ENCODE measurements around the gene OSGEP. TPM values are rescaled to one million over a fixed set of nuclear protein-coding genes. Genes with fewer than 3 reads are reported as not detected.
"Not testable (repeated sequence)": the region's sequence is repeated elsewhere in the genome, so short reads cannot be mapped to it uniquely, and the experiment has no call there.

Gene OSGEP
- total RNA-seq, 4 donors from 2014 or later, result 56.7 to 88.8 (median 75.0) TPM

DNA sequence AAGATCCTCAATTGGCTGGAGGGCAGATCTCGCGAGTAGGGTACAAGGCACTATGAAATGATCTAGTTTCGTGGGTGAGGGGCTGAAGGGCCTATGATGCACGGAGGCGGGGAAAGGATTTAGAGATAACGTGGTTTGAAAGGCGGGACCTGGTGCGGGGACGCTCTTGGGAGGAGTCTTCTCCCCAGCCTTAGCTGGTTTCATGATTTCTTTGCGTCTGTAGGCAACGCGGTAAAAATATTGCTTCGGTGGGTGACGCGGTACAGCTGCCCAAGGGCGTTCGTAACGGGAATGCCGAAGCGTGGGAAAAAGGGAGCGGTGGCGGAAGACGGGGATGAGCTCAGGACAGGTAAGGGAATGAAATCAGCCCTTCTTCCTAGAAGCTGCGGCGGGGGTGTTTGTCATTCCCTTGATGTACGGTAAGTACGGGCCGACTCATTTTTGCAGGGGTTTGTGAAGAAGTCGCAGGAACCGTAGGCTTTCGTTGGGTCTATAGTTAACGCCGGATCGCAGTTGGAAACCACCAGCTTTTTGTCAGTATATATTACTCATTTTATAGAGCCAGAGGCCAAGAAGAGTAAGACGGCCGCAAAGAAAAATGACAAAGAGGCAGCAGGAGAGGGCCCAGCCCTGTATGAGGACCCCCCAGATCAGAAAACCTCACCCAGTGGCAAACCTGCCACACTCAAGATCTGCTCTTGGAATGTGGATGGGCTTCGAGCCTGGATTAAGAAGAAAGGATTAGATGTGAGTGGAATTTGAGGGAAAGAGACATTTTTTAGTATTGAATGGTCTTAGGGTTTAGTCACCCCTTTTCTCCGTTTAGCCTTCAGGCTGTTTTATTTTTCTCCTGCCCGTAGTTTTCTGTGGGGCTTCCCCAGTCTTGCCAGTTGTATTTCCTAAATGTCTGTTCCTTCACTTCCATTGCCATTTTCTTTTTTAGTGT is 1.0 kb upstream of the OSGEP start:
- Histone ChIP-seq H3K27ac (peak overlapping the region; percentile 35 to 85 (median 81)), H3K36me3 (peaks cover 41 to 42% of the 10 kb centered on the region in 2 donors), H3K27me3 (no peaks in the 10 kb centered on the region), H3K4me3 (replicated peaks in 1 of 3) (peak overlapping the region; percentile 24 to 59 (median 54)), H3K4me1 (peaks cover 25 to 32% of the 10 kb centered on the region in 2 donors), H3K9me3 (no peaks in the 10 kb centered on the region)
- no peak for TF ChIP-seq POLR2A (IDR thresholded peaks at IDR 0.05)
- TF ChIP-seq, protein P1, sequence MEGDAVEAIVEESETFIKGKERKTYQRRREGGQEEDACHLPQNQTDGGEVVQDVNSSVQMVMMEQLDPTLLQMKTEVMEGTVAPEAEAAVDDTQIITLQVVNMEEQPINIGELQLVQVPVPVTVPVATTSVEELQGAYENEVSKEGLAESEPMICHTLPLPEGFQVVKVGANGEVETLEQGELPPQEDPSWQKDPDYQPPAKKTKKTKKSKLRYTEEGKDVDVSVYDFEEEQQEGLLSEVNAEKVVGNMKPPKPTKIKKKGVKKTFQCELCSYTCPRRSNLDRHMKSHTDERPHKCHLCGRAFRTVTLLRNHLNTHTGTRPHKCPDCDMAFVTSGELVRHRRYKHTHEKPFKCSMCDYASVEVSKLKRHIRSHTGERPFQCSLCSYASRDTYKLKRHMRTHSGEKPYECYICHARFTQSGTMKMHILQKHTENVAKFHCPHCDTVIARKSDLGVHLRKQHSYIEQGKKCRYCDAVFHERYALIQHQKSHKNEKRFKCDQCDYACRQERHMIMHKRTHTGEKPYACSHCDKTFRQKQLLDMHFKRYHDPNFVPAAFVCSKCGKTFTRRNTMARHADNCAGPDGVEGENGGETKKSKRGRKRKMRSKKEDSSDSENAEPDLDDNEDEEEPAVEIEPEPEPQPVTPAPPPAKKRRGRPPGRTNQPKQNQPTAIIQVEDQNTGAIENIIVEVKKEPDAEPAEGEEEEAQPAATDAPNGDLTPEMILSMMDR (IDR thresholded peaks at IDR 0.05), result no peak
- intact Hi-C loops (cut with DNase I), result loop anchor here (10.0 kb wide), 2 partner anchors 121 to 229 kb away; partner anchors contain the start of genes ANG, CCNB1IP1 and RNASE4
- no peak for DNase-seq
- 1 to 3% methylated on average over 39 of the region's 39 CpGs for WGBS, 2 donors

DNA sequence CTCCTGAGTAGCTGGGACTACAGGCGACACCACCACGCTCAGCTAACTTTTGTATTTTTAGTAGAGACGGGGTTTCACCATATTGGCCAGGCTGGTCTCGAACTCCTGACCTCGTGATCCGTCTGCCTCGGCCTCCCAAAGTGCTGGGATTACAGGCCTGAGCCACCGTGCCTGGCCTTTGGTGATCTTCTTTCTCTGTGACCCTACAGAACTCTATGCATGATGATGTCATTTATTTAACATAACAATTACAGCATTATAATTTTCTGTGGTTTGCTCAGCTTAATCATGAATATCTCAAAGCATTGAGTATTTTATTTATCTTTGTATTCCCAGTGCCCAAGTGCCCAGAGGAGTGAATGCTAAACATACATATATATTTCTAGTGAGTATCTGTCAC is 1.8 kb downstream of the OSGEP start:
- Histone ChIP-seq H3K4me1 (peaks cover 17 to 22% of the 10 kb centered on the region in 2 donors), H3K36me3 (peaks cover 55% of the 10 kb centered on the region in 2 donors)
- intact Hi-C loops (cut with DNase I), result loop anchor here (10.0 kb wide), 2 partner anchors 118 to 232 kb away; partner anchors contain the start of genes ANG, CCNB1IP1 and RNASE4
- H3K27me3 ChIP-seq; H3K27ac ChIP-seq; H3K9me3 ChIP-seq; DNase-seq; H3K4me3 ChIP-seq (replicated peaks in 1 of 3): not testable (repeated sequence)
- WGBS, 2 donors, result 92 to 94% methylated on average over 8 of the region's 8 CpGs

DNA sequence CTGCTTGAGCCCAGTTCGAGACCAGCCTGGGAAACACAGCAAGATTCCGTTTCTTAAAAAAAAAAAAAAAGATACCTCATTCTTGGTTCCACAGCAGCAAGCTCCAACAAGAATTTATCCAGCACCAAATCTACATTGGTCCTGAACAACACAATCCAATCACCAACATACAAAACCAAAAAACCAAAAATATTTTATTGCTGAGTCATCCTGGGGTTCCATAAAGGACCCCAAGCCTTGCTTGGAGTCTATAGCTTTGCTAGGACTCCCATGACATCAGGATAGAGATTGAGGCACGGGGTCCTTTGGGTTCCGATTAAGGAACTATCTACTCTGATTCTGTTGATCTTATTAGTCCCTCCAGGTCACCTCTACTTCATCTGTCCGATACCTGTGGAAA is 7.7 kb downstream of the OSGEP start:
- Histone ChIP-seq H3K27ac (peak overlapping the region in 1 of 3 donors; percentile 24), H3K27me3 (no peaks in the 10 kb centered on the region), H3K4me3 (replicated peaks in 1 of 3) (no peak overlapping the region), H3K36me3 (peaks cover 44 to 57% of the 10 kb centered on the region in 2 donors), H3K9me3 (no peaks in the 10 kb centered on the region), H3K4me1 (peaks cover 7 to 14% of the 10 kb centered on the region in 2 donors)
- TF ChIP-seq, protein P1 (IDR thresholded peaks at IDR 0.05), result no peak
- no peak for TF ChIP-seq POLR2A (IDR thresholded peaks at IDR 0.05)
- 91 to 97% methylated on average over 5 of the region's 5 CpGs for WGBS, 2 donors
- DNase-seq, result no peak
- intact Hi-C loops (cut with DNase I), result no loop called here

DNA sequence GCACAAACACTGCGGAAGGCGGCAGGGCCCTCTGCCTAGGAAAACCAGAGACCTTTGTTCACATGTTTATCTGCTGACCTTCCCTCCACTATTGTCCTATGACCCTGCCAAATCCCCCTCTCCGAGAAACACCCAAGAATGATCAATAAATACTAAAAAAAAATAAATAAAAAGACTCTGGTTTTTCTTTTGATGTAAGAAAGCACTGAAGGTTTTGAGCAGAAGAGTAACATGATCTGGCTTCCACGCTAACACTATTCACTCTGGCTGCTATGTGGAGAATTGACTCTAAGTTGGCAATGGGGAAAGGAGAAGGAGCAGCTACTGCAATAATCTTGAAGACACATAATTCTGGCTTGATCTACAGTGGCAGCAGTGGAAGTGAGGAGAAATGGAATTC is 11.0 kb downstream of the OSGEP start:
- H3K4me3 ChIP-seq (replicated peaks in 1 of 3); H3K9me3 ChIP-seq; DNase-seq; intact Hi-C loops (cut with DNase I); H3K27me3 ChIP-seq: not testable (repeated sequence)
- H3K27ac ChIP-seq, result peak overlapping the region; percentile 31 to 73 (median 55)
- peaks cover 7 to 14% of the 10 kb centered on the region in 2 donors for H3K4me1 ChIP-seq
- WGBS, 2 donors, result 28 to 46% methylated on average over 2 to 4 of the region's 4 CpGs
- peaks cover 17 to 26% of the 10 kb centered on the region in 2 donors for H3K36me3 ChIP-seq

DNA sequence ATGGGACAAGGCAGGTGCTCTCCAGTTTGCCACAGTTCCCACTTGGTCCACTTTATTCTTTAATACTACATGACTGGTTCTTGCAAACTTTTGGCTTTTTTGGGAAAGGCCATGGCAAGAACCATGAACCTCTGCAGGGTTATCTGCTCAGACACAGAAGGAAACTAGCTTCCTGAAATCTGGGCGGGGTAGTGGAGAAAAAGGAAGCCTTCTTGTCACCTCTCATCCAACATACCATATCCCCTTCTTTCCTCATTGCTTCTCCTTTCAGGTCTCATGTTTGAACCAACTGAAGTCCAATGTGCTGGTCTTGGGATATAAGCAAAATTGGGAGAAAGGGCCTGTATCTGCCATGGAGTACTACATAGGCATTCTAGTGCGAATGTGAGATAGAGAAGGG is 13.2 kb downstream of the OSGEP start:
- Histone ChIP-seq H3K36me3 (peaks cover 0 to 4% of the 10 kb centered on the region in 2 donors), H3K4me1 (peaks cover 7 to 14% of the 10 kb centered on the region in 2 donors), H3K4me3 (replicated peaks in 1 of 3) (no peak overlapping the region), H3K27me3 (no peaks in the 10 kb centered on the region), H3K9me3 (no peaks in the 10 kb centered on the region), H3K27ac (no peak overlapping the region)
- TF ChIP-seq, protein P1 (IDR thresholded peaks at IDR 0.05), result no peak
- TF ChIP-seq POLR2A (IDR thresholded peaks at IDR 0.05), result no peak
- WGBS, 2 donors, result 87 to 89% methylated on average over 2 of the region's 2 CpGs
- no peak for DNase-seq
- intact Hi-C loops (cut with DNase I), result no loop called here

DNA sequence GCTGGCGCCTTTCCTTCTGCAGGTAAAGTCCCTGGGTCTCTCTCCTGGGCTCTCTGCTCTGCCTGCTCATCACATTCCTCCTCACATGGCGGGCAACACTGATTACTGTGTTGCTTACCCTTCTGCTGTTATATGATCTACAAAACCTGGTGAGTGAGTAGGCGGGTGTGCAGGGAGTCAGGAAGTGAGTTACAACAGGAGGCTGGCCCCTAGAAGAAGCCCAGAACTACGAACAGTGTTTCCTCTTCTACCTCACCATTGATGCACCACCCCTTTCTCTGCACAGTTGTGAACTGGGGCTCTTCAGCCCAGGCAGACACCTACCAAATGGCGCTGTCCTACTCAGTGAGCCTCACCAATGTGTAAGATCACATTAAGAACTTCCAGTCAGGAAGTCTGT is 13.7 kb downstream of the OSGEP start:
- intact Hi-C loops (cut with DNase I), result no loop called here
- H3K27ac ChIP-seq, result no peak overlapping the region
- no peaks in the 10 kb centered on the region for H3K36me3 ChIP-seq
- no peak for TF ChIP-seq POLR2A (IDR thresholded peaks at IDR 0.05)
- TF ChIP-seq, protein P1 (IDR thresholded peaks at IDR 0.05), result no peak
- no peaks in the 10 kb centered on the region for H3K27me3 ChIP-seq
- no peak for DNase-seq
- 79 to 92% methylated on average over 4 to 5 of the region's 5 CpGs for WGBS, 2 donors
- H3K9me3 ChIP-seq, result no peaks in the 10 kb centered on the region
- no peak overlapping the region for H3K4me3 ChIP-seq (replicated peaks in 1 of 3)
- peaks cover 7 to 14% of the 10 kb centered on the region in 2 donors for H3K4me1 ChIP-seq

All from thyroid gland (tissue), 4 donors.